Neutrophil (primary cell): ENCODE measurements around the gene OR10H5.
"Not testable (repeated sequence)": the region's sequence is repeated elsewhere in the genome, so short reads cannot be mapped to it uniquely, and the experiment has no call there.

ENCODE experiments used
- H3K27ac ChIP-seq: fragments of 200-600 bp; sonication (generic); 2 replicates; pipeline ENCODE4 v1.5.1; 2016; ENCODE audit warnings: mild to moderate bottlenecking, moderate library complexity
- H3K27me3 ChIP-seq: fragments of 200-600 bp; sonication (generic); 2 replicates; pipeline ENCODE4 v1.6.0; 2016; ENCODE audit warnings: mild to moderate bottlenecking
- H3K36me3 ChIP-seq: fragments of 200-600 bp; sonication (generic); 2 replicates; pipeline ENCODE4 v1.5.1; 2017
- H3K4me1 ChIP-seq, 2 experiments: fragments of 200-600 bp in 1 of 2; sonication (generic) in 1 of 2; 1 replicate in 1 of 2; 2 replicates in 1 of 2; pipeline versions ENCODE4 v1.5.1 to v1.6.1; 2013 to 2016; ENCODE audit warnings: low read depth in 1 of 2, low read length in 1 of 2, mild to moderate bottlenecking in 1 of 2, moderate library complexity in 1 of 2; ENCODE audit not compliant: control insufficient read depth in 1 of 2, insufficient read depth in 1 of 2
- H3K4me3 ChIP-seq, 2 experiments: fragments of 200-600 bp in 1 of 2; sonication (generic) in 1 of 2; 1 replicate in 1 of 2; 2 replicates in 1 of 2; pipeline ENCODE4 v1.5.1; 2013 to 2016; ENCODE audit warnings: low read depth in 1 of 2, low read length in 1 of 2, mild to moderate bottlenecking in 1 of 2, moderate library complexity in 1 of 2
- H3K9me3 ChIP-seq: fragments of 200-600 bp; sonication (generic); 2 replicates; pipeline ENCODE4 v1.5.1; 2016
- CTCF ChIP-seq: fragments of 200-600 bp; sonication (generic); IDR thresholded peaks from 2 replicates; pipeline ENCODE4 v1.5.1; 2016; ENCODE audit warnings: antibody characterized with exemption

OR10H5 gene

GRCh38 chr19:15813916-15814315 is 26.5 kb downstream of the OR10H5 start:
- no peaks in the 10 kb centered on the region for H3K9me3 ChIP-seq
- no peak for TF ChIP-seq CTCF
- H3K4me1 ChIP-seq = no peaks in the 10 kb centered on the region
- peaks cover 22% of the 10 kb centered on the region for H3K27me3 ChIP-seq
- H3K27ac ChIP-seq = no peak overlapping the region
- no peak overlapping the region for H3K4me3 ChIP-seq
- H3K36me3 ChIP-seq = no peaks in the 10 kb centered on the region

GRCh38 chr19:15815306-15815705 is 27.8 kb downstream of the OR10H5 start, which contains the start of gene OR10H1:
Gene OR10H1 (minus strand): TSS chr19:15815664. CDS start chr19:15808037, 7,627 bp downstream.
- TF ChIP-seq CTCF = no peak
- Histone ChIP-seq H3K9me3 (no peaks in the 10 kb centered on the region), H3K4me3 (no peak within 1 kb of the TSS), H3K4me1 (no peaks in the 10 kb centered on the region), H3K27ac (no peak within 1 kb of the TSS), H3K27me3 (peaks cover 22% of the 10 kb centered on the region), H3K36me3 (no peaks in the 10 kb centered on the region)

- Histone ChIP-seq H3K27me3 (no peaks in the 10 kb centered on the region), H3K9me3 (no peaks in the 10 kb centered on the region)
These were observed 33.2 kb downstream of the OR10H5 start for GRCh38 chr19:15820646-15821045.

GRCh38 chr19:15825753-15826152 is 38.3 kb downstream of the OR10H5 start:
- H3K4me1 ChIP-seq = no peaks in the 10 kb centered on the region
- no peak for TF ChIP-seq CTCF
- no peak overlapping the region for H3K4me3 ChIP-seq
- H3K27me3 ChIP-seq = no peaks in the 10 kb centered on the region
- H3K27ac ChIP-seq = no peak overlapping the region
- H3K9me3 ChIP-seq = no peaks in the 10 kb centered on the region
- no peaks in the 10 kb centered on the region for H3K36me3 ChIP-seq

More at GRCh38 chr19:15820646-15821045, 33.2 kb downstream of the OR10H5 start:
- no peaks in the 10 kb centered on the region for H3K36me3 ChIP-seq
- H3K27ac ChIP-seq = no peak overlapping the region
- no peak for TF ChIP-seq CTCF
- no peaks in the 10 kb centered on the region for H3K4me1 ChIP-seq
- H3K4me3 ChIP-seq = no peak overlapping the region

GRCh38 chr19:15828121-15828610 is 40.7 kb downstream of the OR10H5 start:
- no peaks in the 10 kb centered on the region for H3K4me1 ChIP-seq
- H3K27me3 ChIP-seq = no peaks in the 10 kb centered on the region
- no peak overlapping the region for H3K27ac ChIP-seq
- no peak for TF ChIP-seq CTCF
- H3K36me3 ChIP-seq = no peaks in the 10 kb centered on the region
- no peaks in the 10 kb centered on the region for H3K9me3 ChIP-seq
- H3K4me3 ChIP-seq = no peak overlapping the region

- H3K4me1 ChIP-seq, H3K36me3 ChIP-seq, H3K27me3 ChIP-seq, H3K4me3 ChIP-seq, H3K9me3 ChIP-seq, H3K27ac ChIP-seq: not testable (repeated sequence)
These were observed 41.3 kb downstream of the OR10H5 start for GRCh38 chr19:15828611-15829305.
